HG03045 (cell line): ENCODE data around the gene DUSP21.
"Not testable (repeated sequence)": the region's sequence is repeated elsewhere in the genome, so short reads cannot be mapped to it uniquely, and the experiment has no call there.

Experiments
- ATAC-seq: cut with Tn5 transposase; IDR thresholded peaks from one replicate; pipeline ENCODE4 v1.9.1; 2021; ENCODE audit warnings: mild to moderate bottlenecking, moderate library complexity; ENCODE audit not compliant: unreplicated experiment

Gene DUSP21

DNA sequence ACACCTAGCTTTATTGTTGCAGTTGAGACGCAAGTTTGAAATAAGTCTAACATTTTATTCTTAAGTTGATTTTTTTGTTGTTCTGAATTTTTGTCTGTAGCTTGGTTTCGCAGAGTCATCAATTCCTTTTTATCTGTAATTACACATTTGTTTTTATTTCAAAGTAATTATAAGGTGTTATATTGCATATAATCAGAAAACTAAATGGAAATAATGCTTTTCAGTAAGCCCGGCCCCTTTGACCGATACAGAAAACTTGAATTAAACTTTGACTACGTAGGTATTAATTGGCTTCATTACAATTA is 31.3 kb downstream of the DUSP21 start:
- ATAC-seq: no peak

GRCh38 chrX:44876086-44876485 is 32.3 kb downstream of the DUSP21 start:
- ATAC-seq: no peak

GRCh38 chrX:44876767-44877166 is 32.9 kb downstream of the DUSP21 start:
- no peak for ATAC-seq

GRCh38 chrX:44878780-44879179 is 35.0 kb downstream of the DUSP21 start:
- no peak for ATAC-seq

GRCh38 chrX:44881549-44881948 is 37.7 kb downstream of the DUSP21 start:
- no peak for ATAC-seq

- no peak for ATAC-seq
These were observed 38.8 kb downstream of the DUSP21 start for GRCh38 chrX:44882635-44883034.

- ATAC-seq: no peak
These were observed 41.1 kb downstream of the DUSP21 start for GRCh38 chrX:44884944-44885343.

DNA sequence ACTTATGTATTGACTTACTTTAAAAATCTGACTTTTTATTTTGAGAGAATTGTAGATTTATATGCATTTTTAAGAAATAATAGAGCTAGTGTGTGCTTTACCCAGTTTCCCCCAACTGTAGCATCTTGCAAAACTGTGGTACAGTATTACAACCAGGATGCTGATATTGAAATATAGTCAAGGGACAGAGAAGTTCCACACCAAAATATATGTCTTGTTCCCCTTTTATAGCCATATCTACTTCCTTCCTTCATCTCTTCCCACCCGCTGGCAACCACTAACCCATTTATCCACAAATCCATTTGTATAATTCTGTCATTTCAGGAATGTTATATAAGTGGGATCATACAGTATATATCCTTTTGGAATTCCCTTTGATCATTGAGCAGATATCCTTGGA is 46.0 kb downstream of the DUSP21 start:
- ATAC-seq: no peak

DNA sequence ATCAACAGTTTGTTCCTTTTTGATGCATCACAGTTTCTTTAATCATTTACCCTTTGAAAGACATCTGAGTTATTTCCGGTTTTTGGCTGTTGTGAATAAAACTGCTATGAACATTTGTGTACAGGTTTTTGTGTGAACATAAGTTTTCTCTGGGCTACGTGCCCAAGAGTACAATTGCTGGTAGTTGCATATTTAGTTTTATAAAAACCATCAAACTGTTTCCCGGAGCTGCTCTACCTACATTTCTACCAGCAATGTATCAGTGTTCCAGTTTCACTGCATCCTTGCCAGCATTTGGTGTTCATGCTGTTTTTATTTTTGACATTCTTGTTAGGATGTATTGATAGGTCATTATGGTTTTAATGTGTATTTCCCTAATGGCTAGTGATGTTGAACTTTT is 46.4 kb downstream of the DUSP21 start:
- no peak for ATAC-seq

- not testable (repeated sequence) for ATAC-seq
These were observed 46.9 kb downstream of the DUSP21 start for GRCh38 chrX:44890687-44891086.

DNA sequence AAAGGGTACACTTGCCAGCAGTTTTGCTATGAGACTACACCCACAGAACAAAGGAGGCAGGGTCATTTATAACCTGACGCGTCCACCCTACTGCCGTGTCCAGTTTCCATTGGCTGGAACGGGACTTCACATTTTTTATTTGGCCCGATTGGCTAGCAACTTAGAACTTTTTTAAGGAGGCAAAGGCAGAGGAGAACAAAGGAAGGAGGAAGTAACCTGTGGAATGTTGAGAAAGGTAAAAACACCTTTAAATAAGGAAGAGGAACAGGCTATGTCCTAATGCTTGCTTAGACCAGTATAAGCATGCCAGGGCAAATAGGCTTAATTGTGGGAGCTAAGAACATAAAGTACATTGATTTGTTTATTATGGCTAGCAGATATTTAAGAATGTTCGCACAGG is 47.8 kb downstream of the DUSP21 start:
- no peak for ATAC-seq
